ENCODE measurements around the gene HOXA7.

DNA sequence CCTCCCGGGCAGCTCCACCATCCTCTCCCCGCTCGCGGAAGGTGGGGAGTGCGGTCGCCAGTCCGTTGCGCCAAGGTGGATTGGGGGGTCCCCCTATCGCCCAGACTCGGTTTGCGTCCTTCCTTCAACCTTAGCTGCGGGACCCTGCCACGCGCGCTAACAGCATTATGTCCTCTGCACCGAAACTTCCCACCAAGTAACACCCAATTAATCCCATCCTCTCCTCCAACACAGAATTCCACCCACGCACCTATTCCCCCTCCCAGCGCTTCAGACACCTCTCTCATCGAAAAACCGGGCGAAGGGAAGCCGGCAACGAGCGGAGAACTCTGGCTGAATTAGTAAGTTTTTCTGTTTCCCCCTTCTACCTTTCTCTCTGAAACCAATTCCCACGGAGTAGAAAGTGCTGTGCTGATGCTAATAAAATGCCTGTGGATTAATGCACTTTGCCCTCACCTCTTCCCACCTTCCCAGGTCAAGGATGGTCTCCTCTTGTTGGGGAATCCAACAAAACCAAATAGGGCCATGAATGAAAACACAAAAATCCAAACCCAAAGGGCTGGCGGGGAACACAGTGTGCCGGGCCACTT lies 5.0 kb downstream of the HOXA7 start:
- TF ChIP-seq EZH2phosphoT487 (IDR thresholded peaks at IDR 0.05; ENCODE audit: insufficient read depth, low read depth) (no peak), EZH2 (IDR thresholded peaks at IDR 0.05; ENCODE audit: insufficient read depth, poor library complexity, severe bottlenecking) (no peak)
